ENCODE data around the gene NINL.
"Not testable (repeated sequence)": the region's sequence is repeated elsewhere in the genome, so short reads cannot be mapped to it uniquely, and the experiment has no call there.

NINL gene

DNA sequence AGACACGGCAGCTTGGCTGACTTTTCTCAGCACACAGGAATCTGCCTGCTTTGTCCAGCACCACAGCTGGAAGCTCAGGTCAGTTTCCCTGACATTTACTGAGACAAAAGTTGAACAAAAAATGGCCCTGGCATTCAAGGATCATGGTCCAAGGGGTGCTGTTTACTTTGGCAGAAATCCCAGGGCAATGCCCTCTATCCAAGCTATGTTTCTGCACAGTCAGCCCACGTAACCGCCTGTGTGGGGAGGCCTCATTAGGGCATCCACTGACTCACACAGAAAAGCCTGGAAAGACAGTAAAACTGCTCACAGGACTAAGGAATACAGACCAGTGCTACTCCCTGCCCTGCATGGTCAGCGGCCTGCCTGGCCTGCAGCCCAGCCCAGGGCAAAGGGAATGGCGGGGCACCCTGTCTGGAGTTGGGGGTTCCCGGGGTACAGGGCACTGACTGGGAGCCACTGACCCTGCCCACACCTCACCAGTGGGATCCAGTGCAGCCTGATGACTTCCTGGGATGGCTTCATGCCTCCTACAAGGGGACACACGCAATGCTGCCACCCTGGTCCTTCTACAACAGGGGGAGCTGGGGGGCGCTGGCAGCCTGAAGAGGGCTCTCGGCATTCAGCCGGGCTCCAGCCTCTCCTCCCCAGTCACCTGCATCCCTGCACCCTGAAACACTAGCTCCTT lies 77.1 kb downstream of the NINL start:
- H3K4me3 ChIP-seq (ENCODE audit: low read depth, low read length) = no peak overlapping the region
- TF ChIP-seq, protein P1, sequence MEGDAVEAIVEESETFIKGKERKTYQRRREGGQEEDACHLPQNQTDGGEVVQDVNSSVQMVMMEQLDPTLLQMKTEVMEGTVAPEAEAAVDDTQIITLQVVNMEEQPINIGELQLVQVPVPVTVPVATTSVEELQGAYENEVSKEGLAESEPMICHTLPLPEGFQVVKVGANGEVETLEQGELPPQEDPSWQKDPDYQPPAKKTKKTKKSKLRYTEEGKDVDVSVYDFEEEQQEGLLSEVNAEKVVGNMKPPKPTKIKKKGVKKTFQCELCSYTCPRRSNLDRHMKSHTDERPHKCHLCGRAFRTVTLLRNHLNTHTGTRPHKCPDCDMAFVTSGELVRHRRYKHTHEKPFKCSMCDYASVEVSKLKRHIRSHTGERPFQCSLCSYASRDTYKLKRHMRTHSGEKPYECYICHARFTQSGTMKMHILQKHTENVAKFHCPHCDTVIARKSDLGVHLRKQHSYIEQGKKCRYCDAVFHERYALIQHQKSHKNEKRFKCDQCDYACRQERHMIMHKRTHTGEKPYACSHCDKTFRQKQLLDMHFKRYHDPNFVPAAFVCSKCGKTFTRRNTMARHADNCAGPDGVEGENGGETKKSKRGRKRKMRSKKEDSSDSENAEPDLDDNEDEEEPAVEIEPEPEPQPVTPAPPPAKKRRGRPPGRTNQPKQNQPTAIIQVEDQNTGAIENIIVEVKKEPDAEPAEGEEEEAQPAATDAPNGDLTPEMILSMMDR (IDR thresholded peaks at IDR 0.05; ENCODE audit: low read depth, low read length) = no peak
- in situ Hi-C loops (cut with HindIII; ENCODE audit: low sequenced_read_pairs) = no loop called here
- DNase-seq (ENCODE audit: low read depth, low spot score) = peak; percentile 93

GRCh38 chr20:25507385-25508082 lies 77.8 kb downstream of the NINL start:
- TF ChIP-seq, protein P1 (IDR thresholded peaks at IDR 0.05; ENCODE audit: low read depth, low read length) = no peak
- no peak overlapping the region for H3K4me3 ChIP-seq (ENCODE audit: low read depth, low read length)
- in situ Hi-C loops (cut with HindIII; ENCODE audit: low sequenced_read_pairs) = no loop called here
- DNase-seq (ENCODE audit: low read depth, low spot score) = no peak

DNA sequence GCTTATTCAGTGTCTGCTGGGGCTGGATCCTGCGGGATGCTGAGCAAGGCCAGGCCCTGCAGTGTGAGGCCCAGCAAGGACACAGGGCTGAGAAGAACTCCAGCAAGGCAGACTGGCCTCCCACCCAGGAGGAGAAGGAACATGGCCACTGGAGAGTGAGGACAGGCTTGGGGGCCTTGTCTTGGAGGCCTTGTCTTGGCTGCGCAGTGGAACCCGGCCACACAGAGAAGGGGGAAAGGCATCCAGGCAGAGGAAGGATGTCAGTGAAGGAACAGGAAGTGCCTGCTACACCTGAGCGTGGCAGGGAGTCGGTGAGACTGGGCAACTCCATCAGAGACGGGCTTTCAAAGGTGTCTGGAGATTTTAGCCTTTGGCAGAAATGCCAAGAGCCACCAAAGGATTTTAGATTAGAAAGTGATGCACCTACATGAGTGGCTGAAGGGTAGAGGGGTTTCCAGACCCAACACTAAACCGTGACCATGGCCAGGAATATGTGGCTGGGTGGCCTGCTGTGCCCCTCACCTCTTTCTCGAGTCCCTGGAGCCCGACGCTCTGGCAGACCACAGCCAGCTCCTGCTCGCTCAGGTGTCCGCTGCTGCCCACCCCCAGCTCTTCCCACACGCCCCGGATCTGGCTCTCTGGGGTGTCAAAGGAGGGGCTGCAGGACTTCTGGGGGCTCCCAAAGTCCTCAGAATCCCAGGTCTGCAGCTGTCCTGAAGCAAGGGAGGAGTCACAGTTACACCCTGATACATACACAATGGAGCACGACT lies 80.8 kb downstream of the NINL start:
- DNase-seq (ENCODE audit: low read depth, low spot score) = no peak
- TF ChIP-seq, protein P1 (IDR thresholded peaks at IDR 0.05; ENCODE audit: low read depth, low read length) = no peak
- in situ Hi-C loops (cut with HindIII; ENCODE audit: low sequenced_read_pairs) = no loop called here
- H3K4me3 ChIP-seq (ENCODE audit: low read depth, low read length) = no peak overlapping the region

DNA sequence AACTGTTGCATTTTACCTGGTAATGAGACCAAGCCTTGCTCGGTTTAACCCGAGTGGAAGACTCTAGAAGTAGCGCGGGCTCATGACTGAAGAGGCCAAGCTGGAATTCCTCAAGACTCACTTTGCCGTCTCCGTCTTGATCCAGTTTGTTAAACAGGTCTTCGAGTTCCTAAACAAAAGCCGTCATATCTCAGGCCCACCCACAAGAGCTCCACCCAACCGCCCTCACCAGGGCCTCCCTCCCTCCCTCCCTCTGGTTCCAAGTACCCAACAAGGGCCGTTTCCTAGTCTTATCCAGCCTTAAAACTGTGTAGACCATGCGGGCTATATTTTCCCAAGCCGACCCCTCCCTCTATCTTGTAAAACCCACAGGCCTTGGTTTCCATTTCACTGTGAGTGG lies 81.4 kb downstream of the NINL start:
- DNase-seq (ENCODE audit: low read depth, low spot score) = no peak
- H3K4me3 ChIP-seq (ENCODE audit: low read depth, low read length) = no peak overlapping the region
- TF ChIP-seq, protein P1 (IDR thresholded peaks at IDR 0.05; ENCODE audit: low read depth, low read length) = no peak
- in situ Hi-C loops (cut with HindIII; ENCODE audit: low sequenced_read_pairs) = no loop called here

- DNase-seq (ENCODE audit: low read depth, low spot score); in situ Hi-C loops (cut with HindIII; ENCODE audit: low sequenced_read_pairs); H3K4me3 ChIP-seq (ENCODE audit: low read depth, low read length): not testable (repeated sequence)
These were observed 82.2 kb downstream of the NINL start for GRCh38 chr20:25503051-25503639.

DNA sequence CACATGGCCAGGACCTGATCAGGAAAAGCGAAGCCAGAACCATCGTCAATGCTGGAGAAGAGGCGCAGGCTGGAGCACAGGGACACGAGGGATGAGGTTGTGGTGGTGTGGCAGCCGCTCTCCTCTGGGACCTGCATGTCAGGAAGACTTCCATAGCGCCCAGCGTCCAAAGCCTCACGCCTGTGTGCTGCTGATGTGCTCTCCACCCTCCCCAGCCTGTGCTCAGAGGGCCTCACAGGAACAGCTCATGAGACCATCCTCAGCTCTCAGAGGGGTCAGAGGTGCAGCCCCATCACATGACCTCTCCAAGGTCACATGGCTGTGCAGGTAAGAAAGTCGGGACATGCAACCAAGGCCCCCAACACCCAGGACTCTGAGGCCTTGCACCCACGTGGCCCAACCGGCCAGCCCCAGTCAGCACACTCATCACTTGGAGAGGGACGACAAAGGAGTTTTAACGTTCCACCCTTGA lies 84.4 kb downstream of the NINL start:
- TF ChIP-seq, protein P1 (IDR thresholded peaks at IDR 0.05; ENCODE audit: low read depth, low read length) = no peak
- H3K4me3 ChIP-seq (ENCODE audit: low read depth, low read length) = no peak overlapping the region
- DNase-seq (ENCODE audit: low read depth, low spot score) = no peak
- in situ Hi-C loops (cut with HindIII; ENCODE audit: low sequenced_read_pairs) = no loop called here
